ENCODE measurements around the gene TEPSIN.

DNA sequence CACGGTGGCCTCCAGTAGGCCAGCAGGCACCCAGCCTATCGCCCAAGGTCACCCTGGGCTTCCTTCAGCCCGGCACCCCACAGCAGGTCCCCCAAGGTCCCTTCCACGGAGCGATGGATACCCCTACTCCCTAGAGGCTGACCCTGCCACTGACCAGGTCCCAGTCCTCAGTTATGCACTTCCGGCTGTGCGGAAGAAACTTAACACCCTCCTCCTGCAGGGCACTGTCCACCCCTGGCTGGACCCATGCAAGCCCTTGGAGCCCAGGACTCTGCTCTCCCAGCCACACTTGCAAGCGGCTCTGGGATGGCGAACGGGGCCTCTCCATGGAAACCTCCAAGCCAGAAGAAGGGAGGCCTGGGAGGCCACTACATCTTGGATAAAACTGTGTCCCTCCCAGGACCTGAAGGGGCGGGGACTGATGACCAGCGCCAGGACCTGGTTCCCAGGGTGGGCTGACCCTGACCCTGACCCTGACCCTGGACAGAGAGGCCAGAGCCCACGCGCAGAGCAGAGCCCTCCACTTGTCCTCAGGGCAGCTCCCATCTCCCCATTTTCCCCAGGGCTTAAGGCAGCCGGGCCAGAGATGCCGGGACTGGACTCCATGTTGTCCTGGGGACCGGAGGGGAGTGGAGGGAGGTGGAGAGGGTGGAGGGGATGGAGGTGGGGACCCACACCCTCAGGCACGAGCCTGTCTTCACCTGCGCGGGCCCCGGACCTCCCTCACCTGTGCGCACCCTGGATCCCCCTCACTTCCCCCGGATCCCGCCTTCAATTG lies 16.8 kb downstream of the TEPSIN start:
- TF ChIP-seq POLR2AphosphoS5 (IDR thresholded peaks at IDR 0.05) (no peak), EP300 (IDR thresholded peaks at IDR 0.05) (no peak)
- TF ChIP-seq, protein P1, sequence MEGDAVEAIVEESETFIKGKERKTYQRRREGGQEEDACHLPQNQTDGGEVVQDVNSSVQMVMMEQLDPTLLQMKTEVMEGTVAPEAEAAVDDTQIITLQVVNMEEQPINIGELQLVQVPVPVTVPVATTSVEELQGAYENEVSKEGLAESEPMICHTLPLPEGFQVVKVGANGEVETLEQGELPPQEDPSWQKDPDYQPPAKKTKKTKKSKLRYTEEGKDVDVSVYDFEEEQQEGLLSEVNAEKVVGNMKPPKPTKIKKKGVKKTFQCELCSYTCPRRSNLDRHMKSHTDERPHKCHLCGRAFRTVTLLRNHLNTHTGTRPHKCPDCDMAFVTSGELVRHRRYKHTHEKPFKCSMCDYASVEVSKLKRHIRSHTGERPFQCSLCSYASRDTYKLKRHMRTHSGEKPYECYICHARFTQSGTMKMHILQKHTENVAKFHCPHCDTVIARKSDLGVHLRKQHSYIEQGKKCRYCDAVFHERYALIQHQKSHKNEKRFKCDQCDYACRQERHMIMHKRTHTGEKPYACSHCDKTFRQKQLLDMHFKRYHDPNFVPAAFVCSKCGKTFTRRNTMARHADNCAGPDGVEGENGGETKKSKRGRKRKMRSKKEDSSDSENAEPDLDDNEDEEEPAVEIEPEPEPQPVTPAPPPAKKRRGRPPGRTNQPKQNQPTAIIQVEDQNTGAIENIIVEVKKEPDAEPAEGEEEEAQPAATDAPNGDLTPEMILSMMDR (IDR thresholded peaks at IDR 0.05), result no peak
